T-helper 9 cell (primary cell): ENCODE results near the gene CATSPER4.

Source experiments
- DNase-seq: peaks from one replicate; pipeline ENCODE4 v3.0.0-alpha.2; 2020
- total RNA-seq, 2 donors: gene quantifications; one replicate each; lab custom pipeline; 2026; lab: John Stamatoyannopoulos, UW

Gene CATSPER4
- total RNA-seq = 0 to 0.07 reads per million in 2 donors

DNA sequence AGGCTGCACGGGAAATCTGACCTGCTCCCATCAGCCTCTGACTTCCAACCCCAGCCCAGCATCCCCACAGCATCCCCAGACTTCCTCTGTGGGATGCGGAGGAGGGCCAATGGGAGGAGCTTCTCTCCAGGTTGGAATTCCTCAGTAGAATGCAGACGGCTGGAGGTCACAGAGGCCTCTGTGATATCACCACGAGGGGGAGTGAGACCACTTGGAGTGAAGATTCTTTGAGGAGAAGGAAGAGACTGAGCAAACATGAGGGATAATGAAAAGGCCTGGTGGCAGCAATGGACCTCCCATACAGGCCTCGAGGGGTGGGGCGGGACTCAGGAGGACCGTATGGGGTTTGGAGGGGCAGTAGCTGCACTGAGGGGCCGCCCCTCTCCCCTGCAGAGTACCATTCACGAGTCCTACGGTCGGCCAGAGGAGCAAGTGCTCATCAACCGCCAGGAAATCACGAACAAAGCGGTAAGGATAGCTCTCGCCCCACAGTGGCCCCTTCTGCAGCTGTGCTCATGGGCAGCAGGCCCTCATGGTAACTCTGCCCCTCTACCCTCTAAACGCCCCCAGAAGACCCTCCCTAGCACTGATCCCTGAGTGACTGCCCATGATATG lies at the start of gene CATSPER4:
Gene CATSPER4 (plus strand): TSS at position 230 of the 615 bp plus-strand sequence. CDS start 26 bp downstream, at position 256.
- DNase-seq = no peak

DNA sequence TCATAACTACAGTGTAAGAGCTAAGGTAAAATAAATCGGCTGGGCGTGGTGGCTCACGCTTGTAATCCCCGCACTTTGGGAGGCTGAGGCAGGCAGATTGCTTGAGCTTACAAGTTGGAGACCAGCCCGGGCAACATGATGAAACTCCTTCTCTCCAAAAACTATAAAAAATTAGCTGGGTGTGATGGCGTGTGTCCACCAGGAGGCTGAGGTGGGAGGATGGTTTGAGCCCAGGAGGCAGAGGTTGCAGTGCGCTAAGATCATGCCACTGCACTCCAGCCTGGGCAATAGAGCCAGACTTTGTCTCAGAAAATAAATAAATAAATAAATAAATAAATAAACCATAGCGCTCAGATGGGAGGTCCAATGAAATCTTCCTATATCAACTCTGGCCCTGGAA lies 48.2 kb upstream of the CATSPER4 start:
- no peak for DNase-seq

DNA sequence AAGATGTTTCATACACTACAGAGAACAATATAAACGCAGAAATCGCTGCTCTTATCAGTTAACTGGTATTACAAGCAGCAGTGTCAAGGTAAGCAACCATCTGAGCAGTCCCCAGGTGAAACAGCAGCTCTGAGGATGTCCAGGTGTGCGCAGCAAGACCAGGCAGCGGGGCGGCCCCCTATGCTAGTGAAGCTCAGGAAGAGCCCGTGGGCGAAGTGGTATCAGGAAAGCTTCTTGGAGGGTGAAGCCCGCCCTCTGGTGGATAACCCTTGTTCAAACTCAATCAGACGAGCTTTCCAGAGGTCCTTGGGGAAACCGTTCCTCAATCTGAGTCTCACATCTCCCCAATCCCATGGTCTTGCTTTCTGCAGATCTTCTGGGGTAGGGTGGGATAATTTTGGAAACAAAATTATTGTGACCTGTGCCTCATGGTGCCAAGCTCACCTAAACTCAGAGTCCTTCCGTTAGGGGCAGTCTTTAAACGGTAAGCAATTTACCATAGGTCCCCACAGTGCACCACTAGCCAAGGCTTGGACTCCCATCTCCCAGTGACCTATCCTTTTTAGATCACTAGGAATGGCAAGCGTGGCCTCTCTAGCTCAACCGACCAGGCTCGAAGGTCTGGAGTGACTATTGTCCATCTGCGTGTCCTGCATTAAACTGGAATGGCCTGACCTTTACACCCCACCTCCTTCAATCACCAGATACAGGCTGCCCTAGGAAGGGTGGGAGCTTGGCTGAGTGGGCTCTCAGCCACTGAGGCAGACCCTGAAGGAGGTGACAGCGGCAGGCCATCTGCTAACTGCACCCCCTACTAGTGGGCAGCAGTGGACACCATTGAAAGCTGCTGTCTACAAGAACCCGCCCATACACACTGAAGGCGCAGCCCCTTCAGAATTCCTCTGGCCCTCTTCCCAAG lies 45.1 kb upstream of the CATSPER4 start:
- peak; percentile 71 for DNase-seq

DNA sequence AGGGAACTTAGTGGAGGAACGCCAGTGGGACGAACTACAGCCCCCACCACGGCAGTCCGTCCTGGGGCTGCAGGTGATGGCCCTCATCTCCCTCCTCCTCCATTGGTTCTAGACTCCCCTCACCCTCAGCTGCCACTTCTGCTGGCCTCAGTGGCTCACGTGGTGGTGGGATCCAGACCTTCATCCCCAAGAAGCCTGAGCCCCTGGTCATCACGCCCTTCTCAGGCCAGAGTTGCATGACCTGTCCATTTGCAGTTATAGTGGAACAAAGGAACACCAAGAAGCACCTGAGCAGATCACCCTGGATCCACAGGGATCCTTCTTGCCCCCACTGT lies 44.5 kb upstream of the CATSPER4 start:
- no peak for DNase-seq

DNA sequence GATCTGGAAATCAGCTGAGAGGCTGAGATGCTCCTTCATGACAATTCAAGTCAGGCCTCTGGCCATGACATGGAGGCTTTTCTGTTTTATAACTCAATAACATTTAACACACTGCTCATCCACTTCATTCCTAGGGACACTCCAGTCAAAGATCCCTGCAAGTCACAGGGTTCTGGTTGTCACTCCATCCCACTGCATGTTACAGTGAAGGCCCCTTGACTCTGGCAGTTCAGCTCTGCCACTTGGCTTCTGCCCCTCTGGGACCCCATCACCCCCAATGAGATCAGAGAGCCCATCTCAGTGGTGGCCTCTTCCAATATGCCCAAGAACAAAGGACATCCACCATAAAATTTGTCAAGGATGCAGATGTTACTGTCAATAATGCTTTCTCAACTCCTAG lies 41.5 kb upstream of the CATSPER4 start:
- DNase-seq = no peak

DNA sequence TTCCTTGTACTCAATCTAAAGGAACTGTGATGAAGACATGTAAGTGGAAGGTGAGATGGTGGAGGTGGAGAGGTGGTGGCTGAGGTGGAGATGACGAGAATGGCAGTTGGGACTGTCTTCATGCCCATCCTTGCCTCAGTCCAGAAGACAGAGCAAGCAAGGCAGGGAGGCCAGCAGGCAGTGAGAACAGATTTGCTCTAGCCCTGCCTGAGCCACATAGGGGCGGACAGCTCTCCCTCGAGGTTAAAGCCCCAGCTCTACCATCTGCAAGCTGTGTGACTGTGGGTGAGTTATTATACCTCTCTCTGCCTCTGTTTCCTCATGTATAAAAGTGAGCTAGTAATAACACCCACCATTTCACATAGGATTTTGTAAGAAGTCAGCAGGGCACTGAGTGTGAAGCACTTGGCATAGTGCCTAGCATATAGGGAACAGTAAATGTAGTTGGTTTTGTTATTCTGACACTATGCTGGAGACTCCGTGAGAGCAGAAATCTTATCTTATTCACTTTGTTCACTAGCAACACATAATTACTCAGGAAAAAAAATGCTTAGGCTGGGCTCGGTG lies 36.4 kb upstream of the CATSPER4 start:
- DNase-seq = no peak

DNA sequence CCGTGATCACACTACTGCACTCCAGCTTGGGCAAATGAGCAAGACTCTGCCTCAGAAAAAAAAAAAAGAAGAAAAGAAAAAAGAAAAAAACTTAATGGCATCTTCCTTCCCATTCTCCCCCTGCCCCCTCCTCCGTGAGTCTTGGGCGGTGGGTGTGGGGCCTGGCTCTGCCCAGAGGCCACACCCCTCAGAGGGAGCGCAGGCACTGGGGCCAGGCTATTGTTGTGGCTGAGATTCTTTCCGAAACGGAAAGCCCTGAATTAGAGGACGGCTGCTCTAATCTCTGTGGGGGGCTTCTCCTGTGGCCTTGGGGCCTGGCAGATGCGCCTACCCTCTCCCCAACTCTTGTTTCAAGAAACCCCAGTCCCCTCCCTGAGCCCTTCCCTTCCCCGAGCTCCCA lies 35.7 kb upstream of the CATSPER4 start:
- DNase-seq = no peak

DNA sequence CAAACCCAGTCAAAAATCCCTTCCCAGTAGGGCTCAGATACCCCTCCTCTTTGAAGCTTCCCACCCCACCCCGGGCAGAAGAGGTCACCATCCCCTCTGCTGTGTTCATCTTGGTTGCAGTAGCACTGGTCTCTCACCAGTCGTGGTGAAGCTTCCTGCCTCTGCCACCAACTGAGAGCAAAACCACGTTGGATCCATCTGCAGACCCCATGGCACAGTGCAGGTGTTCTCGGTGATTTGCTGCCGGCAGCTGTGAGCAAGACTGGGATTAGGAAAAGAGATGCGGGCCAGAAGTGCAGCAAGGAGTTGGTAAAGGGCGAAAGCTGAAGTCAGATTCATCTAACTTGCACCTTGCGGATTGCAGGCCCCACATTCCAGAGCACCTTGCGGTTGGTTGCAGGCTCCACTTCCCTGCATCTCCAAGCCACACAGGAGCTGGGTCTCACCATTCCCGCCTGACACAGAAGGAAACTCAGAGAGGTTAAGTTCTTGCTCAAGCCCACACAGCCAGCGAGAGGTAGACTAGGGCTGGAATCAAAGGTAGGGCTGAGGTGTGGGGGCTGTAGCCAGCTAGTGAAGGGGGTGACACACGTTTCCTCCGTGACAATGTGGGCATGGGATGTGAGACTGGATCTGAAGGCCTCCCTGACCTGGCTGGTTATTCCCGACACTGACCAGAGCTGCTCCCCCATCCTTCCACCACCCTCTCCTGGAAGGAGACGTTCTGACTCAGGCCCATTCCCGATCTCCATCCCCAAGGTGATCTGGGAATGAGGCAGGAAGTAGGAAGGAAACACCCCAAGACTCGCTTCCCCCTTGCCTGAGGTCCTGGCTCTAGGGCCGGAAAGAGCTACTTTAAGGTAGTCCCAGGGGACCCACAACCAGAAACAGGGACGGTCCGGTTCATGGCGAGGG lies 34.8 kb upstream of the CATSPER4 start:
- DNase-seq = no peak

DNA sequence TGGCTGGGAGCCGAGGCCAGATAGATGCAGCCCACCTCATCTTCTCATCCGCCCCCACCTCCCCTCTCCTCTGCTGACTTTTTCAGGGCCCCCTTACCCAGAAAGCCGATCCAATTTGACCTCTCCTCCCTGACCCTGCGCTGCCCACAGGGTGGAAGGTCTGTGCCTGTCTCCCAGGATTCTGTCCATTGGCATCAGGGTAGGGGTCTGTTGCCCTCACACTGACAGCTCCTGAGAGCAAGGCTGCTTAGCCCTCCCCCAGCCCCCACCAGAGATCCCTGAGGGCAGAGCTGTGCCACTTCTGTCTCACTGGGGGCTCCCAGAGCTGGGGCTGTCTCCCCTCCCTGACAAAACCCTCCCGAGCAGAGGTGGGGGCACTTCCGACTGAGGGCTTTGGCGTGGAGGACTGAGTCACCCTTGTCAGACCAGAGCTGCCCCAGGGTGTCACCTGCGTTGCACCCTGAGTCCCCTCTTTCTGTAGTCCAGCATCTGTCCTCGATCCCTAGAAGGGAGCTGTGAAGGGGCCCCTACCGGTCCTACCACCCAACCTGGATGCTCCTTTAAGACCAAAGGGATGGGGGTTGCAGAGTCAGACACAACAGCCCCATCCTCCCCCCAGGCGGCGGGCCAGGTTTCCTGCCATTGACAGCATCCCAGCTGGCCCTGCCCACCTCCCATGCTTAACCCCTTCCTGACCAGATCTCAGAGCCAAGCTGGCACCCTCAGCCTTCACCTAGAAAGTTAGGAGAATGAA lies 33.9 kb upstream of the CATSPER4 start:
- no peak for DNase-seq

DNA sequence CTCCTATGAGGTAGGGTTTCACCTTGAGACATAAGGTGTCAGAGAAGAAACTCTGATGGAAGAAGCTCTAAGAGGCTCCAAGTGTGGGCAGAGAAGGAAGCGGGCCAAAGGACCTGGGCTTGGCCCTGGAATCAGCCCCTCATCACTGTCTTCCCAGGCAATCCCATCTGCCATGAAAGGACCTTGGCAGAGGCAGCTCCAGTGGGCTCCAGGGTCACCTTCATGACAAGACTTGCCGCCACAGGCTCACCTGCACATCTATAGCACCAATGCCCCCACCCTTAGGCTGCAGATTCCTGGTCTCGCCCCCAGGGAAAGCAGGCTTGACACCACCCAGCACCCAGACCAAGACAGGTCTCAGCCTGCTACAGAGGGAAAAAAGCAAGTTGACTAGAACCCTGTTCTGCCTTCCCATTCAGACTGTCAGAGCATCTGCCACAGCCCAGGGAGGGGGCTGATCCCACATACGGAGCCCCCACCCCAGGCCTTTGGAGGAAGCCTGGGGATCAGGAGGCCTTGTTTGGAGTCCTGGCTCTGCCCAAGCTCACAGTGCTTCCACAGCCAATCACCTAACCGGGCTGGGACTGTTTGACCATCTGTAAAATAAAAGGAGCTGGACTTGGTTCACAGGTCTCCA lies 32.0 kb upstream of the CATSPER4 start:
- no peak for DNase-seq

DNA sequence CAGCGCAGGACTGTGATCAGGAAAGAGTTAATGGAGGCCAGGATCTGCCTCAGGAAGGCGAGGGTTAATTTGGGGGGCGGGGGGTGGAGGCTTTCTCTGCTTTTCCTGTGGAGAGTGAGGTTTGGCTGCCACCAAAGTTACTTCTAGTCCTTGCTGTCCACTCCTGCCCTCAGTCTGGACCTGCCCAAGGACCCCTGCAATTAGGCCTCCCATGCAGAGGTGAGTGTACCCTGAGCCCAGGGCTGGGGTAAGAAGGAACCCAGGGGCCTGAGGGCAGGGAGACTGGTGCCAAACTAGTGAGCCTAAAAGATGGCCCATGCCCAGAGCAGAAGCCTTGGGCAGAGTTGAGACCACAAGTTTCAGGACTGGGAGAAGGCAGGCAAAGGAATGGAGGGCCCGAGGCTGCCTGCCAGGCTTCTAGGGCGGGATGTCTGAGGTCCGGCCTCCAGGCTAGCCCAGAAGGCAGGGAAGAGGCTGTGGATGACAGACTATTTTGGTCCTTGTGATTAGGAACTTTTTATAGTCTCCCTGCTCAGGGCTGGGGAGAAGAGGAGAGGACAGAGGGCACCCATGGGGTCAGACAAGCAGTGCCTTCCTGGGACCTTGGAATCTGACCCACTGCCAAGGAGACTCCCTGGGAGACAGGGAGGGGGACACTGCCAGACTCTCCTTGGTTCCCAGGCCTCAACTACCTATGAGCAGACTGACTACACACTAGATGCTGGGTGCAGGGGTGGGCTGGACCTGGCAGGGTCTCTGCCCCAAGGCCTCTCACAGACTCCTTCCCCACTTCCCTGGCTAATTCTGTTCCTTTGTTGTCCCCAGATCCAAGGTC lies 31.3 kb upstream of the CATSPER4 start, which contains the start of gene FAM110D:
Gene FAM110D (plus strand): TSS at position 172 of the 835 bp plus-strand sequence. CDS start 2,213 bp downstream, outside the sequence.
- no peak for DNase-seq

DNA sequence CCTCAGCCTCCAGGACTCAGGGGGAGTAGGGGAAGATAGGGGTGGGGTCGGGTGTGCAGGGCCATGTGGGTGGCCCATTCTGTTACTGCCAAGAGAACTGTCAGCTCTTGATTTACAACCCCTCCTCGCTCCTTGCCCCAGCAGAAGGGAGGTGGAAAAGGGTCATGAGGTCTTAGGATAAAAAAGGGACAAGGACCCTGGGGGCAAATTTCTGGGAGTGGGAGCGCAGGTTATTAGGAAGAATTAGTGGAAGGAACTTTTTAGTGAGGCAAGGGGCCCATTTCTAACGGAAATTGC lies 30.7 kb upstream of the CATSPER4 start:
- no peak for DNase-seq

DNA sequence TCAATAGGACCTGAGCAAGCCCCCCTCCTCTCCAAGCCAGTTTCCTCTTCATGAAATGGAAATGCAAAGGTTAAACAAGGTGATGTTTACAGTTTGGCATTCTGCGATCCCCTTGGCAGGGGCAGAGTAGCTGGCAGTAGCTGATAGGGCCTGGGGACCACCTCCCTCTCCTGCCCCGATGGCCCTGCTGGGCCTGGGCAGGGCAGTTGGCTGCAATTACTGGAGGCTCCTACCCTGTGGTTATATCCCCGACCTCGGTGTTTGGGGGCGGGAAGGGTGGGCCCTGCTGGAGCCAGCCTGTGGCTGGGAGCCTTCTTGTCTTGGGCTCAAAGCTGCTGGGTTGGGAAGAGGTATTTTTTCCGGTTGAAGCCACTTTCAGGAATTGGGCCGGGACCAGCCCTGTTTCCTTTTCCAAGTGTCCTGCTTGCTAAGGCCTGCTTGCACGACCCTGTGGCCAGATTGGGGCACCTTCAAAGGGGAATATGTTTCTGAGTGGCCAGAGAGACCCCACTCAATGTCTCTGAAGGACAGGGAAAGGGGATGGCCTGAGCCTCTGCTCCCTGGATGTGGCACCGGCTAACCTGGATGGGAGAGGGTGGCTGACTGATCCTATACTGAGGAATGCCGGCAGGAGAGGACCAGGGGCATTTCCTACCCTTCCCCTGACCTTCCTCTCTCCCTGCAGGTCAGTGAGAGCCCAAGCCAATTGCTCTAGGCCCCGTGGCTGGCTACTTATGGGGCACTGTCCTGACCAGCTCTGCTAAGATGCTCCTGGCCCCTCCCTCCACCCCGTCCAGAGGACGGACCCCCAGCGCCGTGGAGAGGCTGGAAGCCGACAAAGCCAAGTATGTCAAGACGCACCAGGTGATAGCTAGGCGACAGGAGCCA lies 29.6 kb upstream of the CATSPER4 start:
- no peak for DNase-seq

DNA sequence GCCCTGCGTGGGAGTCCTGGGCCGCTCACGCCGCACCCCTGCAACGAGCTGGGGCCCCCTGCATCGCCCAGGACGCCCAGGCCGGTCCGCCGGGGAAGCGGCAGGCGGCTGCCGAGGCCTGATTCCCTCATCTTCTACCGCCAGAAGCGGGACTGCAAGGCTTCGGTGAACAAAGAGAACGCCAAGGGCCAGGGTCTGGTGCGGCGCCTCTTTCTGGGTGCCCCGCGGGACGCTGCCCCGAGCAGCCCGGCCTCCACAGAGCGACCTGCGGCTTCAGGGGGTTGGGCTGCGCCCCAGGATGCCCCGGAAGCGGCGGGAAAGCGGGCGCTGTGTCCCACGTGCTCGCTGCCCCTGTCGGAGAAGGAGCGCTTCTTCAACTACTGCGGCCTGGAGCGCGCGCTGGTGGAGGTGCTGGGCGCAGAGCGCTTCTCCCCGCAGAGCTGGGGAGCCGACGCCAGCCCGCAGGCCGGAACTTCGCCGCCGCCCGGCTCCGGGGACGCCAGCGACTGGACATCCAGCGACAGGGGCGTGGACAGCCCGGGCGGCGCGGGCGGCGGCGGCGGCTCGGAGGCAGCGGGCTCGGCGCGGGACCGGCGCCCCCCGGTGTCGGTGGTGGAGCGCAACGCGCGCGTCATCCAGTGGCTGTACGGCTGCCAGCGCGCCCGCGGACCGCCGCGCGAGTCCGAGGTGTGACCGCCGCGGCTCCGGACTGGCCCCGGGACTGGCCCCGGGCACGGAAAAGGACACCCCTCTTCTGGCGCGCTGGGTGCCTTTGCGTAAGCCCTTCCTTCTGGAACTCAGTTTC lies 28.8 kb upstream of the CATSPER4 start:
- DNase-seq = peak; percentile 16

DNA sequence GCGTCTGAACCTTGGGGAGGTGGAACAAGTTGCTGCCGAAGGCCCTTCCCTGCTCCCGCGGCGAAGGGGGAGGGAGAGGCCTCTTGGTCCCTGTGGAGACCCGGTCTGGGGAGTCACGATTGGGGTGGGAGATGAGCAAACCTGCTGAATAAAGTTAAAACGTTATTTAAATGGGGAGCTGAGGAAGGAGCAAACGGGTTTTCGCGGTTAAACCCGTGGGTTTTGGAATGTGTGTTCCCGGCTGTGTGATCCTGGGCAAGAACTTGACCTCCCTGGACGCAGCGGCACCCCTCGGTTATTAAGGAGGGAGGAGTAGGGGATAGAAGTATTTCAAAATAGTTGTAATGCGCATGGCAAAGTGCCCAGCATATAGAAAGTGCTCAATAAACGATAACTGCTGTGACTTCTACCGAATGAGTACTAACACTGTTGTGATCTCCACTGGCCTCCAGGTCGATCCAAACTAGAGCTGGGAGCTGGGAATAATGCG lies 28.1 kb upstream of the CATSPER4 start:
- DNase-seq = no peak

DNA sequence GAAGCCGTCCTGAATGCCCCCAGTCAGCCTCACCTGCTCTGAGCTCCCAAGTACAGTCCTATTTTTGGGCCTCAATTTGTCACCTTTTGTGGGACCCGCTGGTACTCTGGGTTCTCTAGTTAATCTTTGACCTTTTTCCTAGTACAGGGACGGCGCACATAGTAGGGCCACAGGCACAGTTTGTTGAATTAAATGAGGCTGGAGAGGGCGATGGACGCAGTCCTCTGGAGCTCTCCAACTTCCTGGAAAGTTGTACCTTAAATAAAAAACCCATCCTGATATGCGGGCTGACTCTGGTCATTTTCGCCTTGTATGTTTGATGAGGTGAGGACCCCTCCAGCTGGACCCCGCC lies 26.7 kb upstream of the CATSPER4 start:
- DNase-seq = no peak

DNA sequence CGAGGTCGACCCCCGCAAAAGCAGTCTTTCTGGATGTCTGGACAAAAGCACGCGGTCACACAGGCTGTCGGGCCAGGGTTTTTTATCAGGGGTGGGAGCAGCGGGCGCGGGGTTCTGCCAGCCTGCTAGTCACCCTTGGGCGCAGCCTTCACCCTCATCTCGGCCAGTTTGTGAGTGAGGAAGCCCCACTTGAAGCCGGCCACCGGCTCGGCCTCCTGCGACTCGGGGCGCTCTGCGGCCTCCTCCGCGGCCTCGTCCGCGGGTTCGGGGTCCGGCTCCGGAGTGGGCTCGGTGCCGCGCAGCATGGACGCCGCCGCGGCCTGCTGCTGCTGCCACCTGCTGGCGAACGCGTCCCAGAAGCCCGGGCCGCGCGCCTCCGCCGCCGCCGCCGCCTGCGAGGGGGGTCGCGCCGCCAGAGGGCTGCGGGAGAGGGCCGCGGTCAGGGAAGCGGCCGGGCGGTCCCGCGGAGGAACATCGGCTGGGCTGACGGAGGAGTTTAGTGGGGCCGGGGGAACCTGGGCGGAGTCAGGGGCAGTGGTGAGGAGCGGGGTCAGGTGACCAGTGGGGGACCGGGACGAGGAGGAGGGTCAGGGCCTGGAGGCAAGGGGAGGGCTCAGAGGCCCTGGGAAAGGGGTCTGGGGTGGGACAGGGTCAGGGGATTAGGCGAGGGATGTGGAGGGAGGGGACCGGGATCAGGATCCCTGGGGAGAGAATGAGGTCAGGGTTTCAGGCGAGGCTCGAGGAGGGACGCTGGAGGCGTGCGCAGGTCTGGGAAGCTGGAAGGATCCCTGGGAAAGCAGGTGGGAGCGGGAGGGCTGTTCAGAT lies 26.2 kb upstream of the CATSPER4 start:
- peak; percentile 53 for DNase-seq
